Measurements from ENCODE around the gene PGA5.

- TF ChIP-seq, protein P1, sequence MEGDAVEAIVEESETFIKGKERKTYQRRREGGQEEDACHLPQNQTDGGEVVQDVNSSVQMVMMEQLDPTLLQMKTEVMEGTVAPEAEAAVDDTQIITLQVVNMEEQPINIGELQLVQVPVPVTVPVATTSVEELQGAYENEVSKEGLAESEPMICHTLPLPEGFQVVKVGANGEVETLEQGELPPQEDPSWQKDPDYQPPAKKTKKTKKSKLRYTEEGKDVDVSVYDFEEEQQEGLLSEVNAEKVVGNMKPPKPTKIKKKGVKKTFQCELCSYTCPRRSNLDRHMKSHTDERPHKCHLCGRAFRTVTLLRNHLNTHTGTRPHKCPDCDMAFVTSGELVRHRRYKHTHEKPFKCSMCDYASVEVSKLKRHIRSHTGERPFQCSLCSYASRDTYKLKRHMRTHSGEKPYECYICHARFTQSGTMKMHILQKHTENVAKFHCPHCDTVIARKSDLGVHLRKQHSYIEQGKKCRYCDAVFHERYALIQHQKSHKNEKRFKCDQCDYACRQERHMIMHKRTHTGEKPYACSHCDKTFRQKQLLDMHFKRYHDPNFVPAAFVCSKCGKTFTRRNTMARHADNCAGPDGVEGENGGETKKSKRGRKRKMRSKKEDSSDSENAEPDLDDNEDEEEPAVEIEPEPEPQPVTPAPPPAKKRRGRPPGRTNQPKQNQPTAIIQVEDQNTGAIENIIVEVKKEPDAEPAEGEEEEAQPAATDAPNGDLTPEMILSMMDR (conservative IDR thresholded peaks at IDR 0.05; ENCODE audit: low read length): no peak
- no peak for TF ChIP-seq EZH2phosphoT487 (IDR thresholded peaks at IDR 0.05; ENCODE audit: borderline replicate concordance)
Measured at GRCh38 chr11:61287338-61287977, 46.5 kb downstream of the PGA5 start.

All from Loucy (cell line).